Gastrocnemius medialis (tissue), 4 donors: ENCODE results near the gene NUDC. TPM values are rescaled to one million over a fixed set of nuclear protein-coding genes. Genes with fewer than 3 reads are reported as not detected.
A peak's percentile ranks its signal among the peaks of the same experiment; 100 is the strongest.

ENCODE experiments used
- ATAC-seq, 2 donors: fragments of 150-250 bp; one replicate each; pipeline ENCODE4 v1.9.1; 2016
- DNase-seq, 2 donors: peaks; one replicate each; pipeline ENCODE4 v3.0.0-alpha.2; 2019
- H3K27ac ChIP-seq, 4 donors: fragments of 200-600 bp; sonication (generic); 1 replicate in 1 of 4; 2 replicates in 3 of 4; pipeline ENCODE4 v1.5.1; 2016 to 2018; ENCODE audit warnings: mild to moderate bottlenecking in 2 of 4, moderate library complexity in 1 of 4
- H3K27me3 ChIP-seq, 3 donors: fragments of 200-600 bp; sonication (generic) in 2 of 3; 1 replicate in 1 of 3; 2 replicates in 2 of 3; pipeline versions ENCODE4 v1.5.1 to v1.6.0; 2016 to 2019; ENCODE audit warnings: mild to moderate bottlenecking in 1 of 3, moderate library complexity in 1 of 3
- H3K36me3 ChIP-seq, 2 donors: fragments of 200-600 bp; sonication (generic) in 1 of 2; one replicate each; pipeline ENCODE4 v1.5.1; 2017 to 2018
- H3K4me1 ChIP-seq, 2 donors: fragments of 200-600 bp; sonication (generic) in 1 of 2; one replicate each; pipeline ENCODE4 v1.5.1; 2016 to 2017; ENCODE audit warnings: mild to moderate bottlenecking in 2 of 2
- H3K4me3 ChIP-seq, 4 donors: fragments of 200-600 bp; sonication (generic) in 3 of 4; 1 replicate in 1 of 4; 2 replicates in 3 of 4; pipeline ENCODE4 v1.5.1; 2016 to 2019; ENCODE audit warnings: mild to moderate bottlenecking in 2 of 4
- H3K9me3 ChIP-seq, 3 donors: fragments of 200-600 bp; sonication (generic) in 2 of 3; 1 replicate in 1 of 3; 2 replicates in 2 of 3; pipeline ENCODE4 v1.5.1; 2016 to 2019
- CTCF ChIP-seq, 5 experiments: fragments of 450-650 bp in 3 of 5; fragments of 200-600 bp in 2 of 5; sonication (generic) in 2 of 5; IDR thresholded peaks in 4 of 5; conservative IDR thresholded peaks in 1 of 5; 1 replicate in 4 of 5; 2 replicates in 1 of 5; pipeline ENCODE4 v1.5.1; 2016 to 2019; ENCODE audit warnings: antibody characterized with exemption in 5 of 5, mild to moderate bottlenecking in 3 of 5, moderate library complexity in 3 of 5
- POLR2A ChIP-seq, 2 donors: fragments of 450-650 bp; IDR thresholded peaks; one replicate each; pipeline ENCODE4 v1.6.1; 2017; ENCODE audit warnings: antibody characterized with exemption in 2 of 2, mild to moderate bottlenecking in 2 of 2, moderate library complexity in 2 of 2
- in situ Hi-C, 4 donors: fragments of 200-750 bp; cut with MboI; loops; one replicate each; pipeline versions ENCODE4 v1.15.0 to v1.8.0; 2017; ENCODE audit warnings: low sequenced_read_pairs in 4 of 4
- intact Hi-C: fragments of 100-400 bp; cut with DNase I; formaldehyde crosslinking; loops from one replicate; pipeline ENCODE4 v1.15.1; 2023; ENCODE audit warnings: low total_unique reads
- total RNA-seq, 4 donors: library from RNA; depleted of rRNA; stranded (reverse); fragments of >200 nt; gene quantifications; one replicate each; pipeline versions ENCODE4 v1.1.0 to v1.2.3, GENCODE V29; 2016

NUDC gene
- total RNA-seq, 4 donors from 2014 or later = 39.9 to 83.5 (median 70.6) TPM

- Histone ChIP-seq H3K36me3 (no peaks in the 10 kb centered on the region), H3K4me1 (peaks cover 1 to 13% of the 10 kb centered on the region in 2 donors), H3K27me3 (peaks cover 23 to 38% (median 36%) of the 10 kb centered on the region in 3 donors), H3K27ac (peak within 1 kb of the TSS in 3 of 4 donors; percentile 29 to 59 (median 53)), H3K4me3 (peak within 1 kb of the TSS; percentile 43 to 75 (median 62)), H3K9me3 (no peaks in the 10 kb centered on the region)
- peak in 1 of 2 donors; percentile 30 for TF ChIP-seq POLR2A (IDR thresholded peaks at IDR 0.05)
- no peak for TF ChIP-seq CTCF (IDR thresholded peaks at IDR 0.05 in 4 of 5, conservative IDR thresholded peaks at IDR 0.05 in 1 of 5)
- in situ Hi-C loops (loop anchor here in 1 of 4 donors (10.0 kb wide), 1 partner anchor 101 kb away; no protein-coding TSS in a partner anchor), intact Hi-C loops (no loop called here)
- peak in 1 of 2 donors; percentile 31 for DNase-seq
- ATAC-seq = peak; percentile 28 to 42
Measured at GRCh38 chr1:26993237-26994019, 71.9 kb downstream of the NUDC start, which contains the start of gene TRNP1. TRNP1 (plus strand) TSS chr1:26993692; CDS start chr1:26993787, 95 bp downstream.

- Histone ChIP-seq H3K4me3 (peak overlapping the region; percentile 43 to 75 (median 62)), H3K9me3 (no peaks in the 10 kb centered on the region), H3K4me1 (peaks cover 9 to 19% of the 10 kb centered on the region in 2 donors), H3K27me3 (peaks cover 23 to 38% (median 36%) of the 10 kb centered on the region in 3 donors), H3K27ac (peak overlapping the region in 3 of 4 donors; percentile 29 to 59 (median 53)), H3K36me3 (no peaks in the 10 kb centered on the region)
- no peak for TF ChIP-seq CTCF (IDR thresholded peaks at IDR 0.05 in 4 of 5, conservative IDR thresholded peaks at IDR 0.05 in 1 of 5)
- no peak for TF ChIP-seq POLR2A (IDR thresholded peaks at IDR 0.05)
- DNase-seq (no peak), ATAC-seq (peak; percentile 27 to 52)
- intact Hi-C loops (no loop called here), in situ Hi-C loops (loop anchor here in 1 of 4 donors (10.0 kb wide), 1 partner anchor 101 kb away; no protein-coding TSS in a partner anchor)
Measured at GRCh38 chr1:26994020-26994786, 72.7 kb downstream of the NUDC start.

- DNase-seq (no peak), ATAC-seq (no peak)
- Histone ChIP-seq H3K4me3 (peak overlapping the region; percentile 41 to 68 (median 53)), H3K4me1 (peaks cover 12 to 24% of the 10 kb centered on the region in 2 donors), H3K27ac (peak overlapping the region in 3 of 4 donors; percentile 29 to 58 (median 53)), H3K9me3 (no peaks in the 10 kb centered on the region), H3K27me3 (peaks cover 23 to 38% (median 36%) of the 10 kb centered on the region in 3 donors), H3K36me3 (no peaks in the 10 kb centered on the region)
- intact Hi-C loops (loop anchor here (5.0 kb wide), 1 partner anchor 37 kb away; no protein-coding TSS in a partner anchor), in situ Hi-C loops (loop anchor here in 3 of 4 donors (5.0 to 10.0 kb wide), 2 partner anchors 100 to 102 kb away; no protein-coding TSS in a partner anchor)
- no peak for TF ChIP-seq POLR2A (IDR thresholded peaks at IDR 0.05)
- TF ChIP-seq CTCF (IDR thresholded peaks at IDR 0.05 in 4 of 5, conservative IDR thresholded peaks at IDR 0.05 in 1 of 5) = no peak
Measured at GRCh38 chr1:26994787-26995517, 73.4 kb downstream of the NUDC start.

GRCh38 chr1:26996024-26996423 lies 74.5 kb downstream of the NUDC start:
- in situ Hi-C loops = loop anchor here in 3 of 4 donors (5.0 to 10.0 kb wide), 2 partner anchors 99 to 101 kb away; no protein-coding TSS in a partner anchor
- ATAC-seq = no peak
- no peaks in the 10 kb centered on the region for H3K9me3 ChIP-seq
- TF ChIP-seq CTCF (IDR thresholded peaks at IDR 0.05 in 4 of 5, conservative IDR thresholded peaks at IDR 0.05 in 1 of 5) (no peak), POLR2A (IDR thresholded peaks at IDR 0.05) (no peak)
- H3K36me3 ChIP-seq = no peaks in the 10 kb centered on the region
- H3K27me3 ChIP-seq = peaks cover 23 to 38% (median 36%) of the 10 kb centered on the region in 3 donors
- peaks cover 19 to 25% of the 10 kb centered on the region in 2 donors for H3K4me1 ChIP-seq
- intact Hi-C loops = loop anchor here (2.0 to 5.0 kb wide), 2 partner anchors 36 to 49 kb away; no protein-coding TSS in a partner anchor
- H3K4me3 ChIP-seq = no peak overlapping the region
- H3K27ac ChIP-seq = peak overlapping the region in 3 of 4 donors; percentile 12 to 58 (median 16)
- DNase-seq = no peak
